Measurements from ENCODE around the gene GRIK5. TPM values are rescaled to one million over a fixed set of nuclear protein-coding genes. Genes with fewer than 3 reads are reported as not detected.
"Not testable (repeated sequence)": the region's sequence is repeated elsewhere in the genome, so short reads cannot be mapped to it uniquely, and the experiment has no call there.

GRIK5 gene
- polyA plus RNA-seq, 1 donor (not counting 4 experiments of a cell fraction or from before 2014, with no cell fraction given): 0.17 TPM

DNA sequence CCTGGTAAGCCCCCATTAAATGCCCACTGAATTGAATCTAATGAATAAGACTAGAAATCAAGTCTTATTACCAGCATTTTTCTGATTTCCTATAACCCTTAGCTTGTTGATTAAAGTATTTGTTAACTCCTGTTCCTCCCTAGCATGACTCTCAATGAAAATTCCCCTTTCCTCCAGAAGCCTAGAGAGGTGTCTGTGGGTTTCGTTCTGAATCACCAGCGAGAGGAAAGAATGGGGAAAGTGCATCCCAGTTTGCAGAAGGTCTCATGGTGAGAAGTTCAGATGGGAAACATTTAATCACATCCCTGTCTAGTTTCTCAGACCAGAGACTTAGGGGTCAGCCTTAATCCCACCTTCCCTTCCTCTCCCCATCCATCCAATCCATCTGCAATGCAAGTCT is 35.4 kb upstream of the GRIK5 start:
- no peaks in the 10 kb centered on the region for H3K9me1 ChIP-seq (ENCODE audit: control insufficient read depth, extremely low read depth, insufficient read depth, low read length)
- H4K20me1 ChIP-seq (ENCODE audit: control insufficient read depth, extremely low read depth, insufficient read depth, low read length): no peaks in the 10 kb centered on the region
- no peaks in the 10 kb centered on the region for H3K27me3 ChIP-seq (ENCODE audit: control insufficient read depth, extremely low read depth, insufficient read depth, low read length)
- peaks cover 4% of the 10 kb centered on the region for H3K4me1 ChIP-seq (ENCODE audit: control insufficient read depth, extremely low read depth, insufficient read depth, low read length)
- TF ChIP-seq EZH2 (IDR thresholded peaks at IDR 0.05; ENCODE audit: low read length): no peak
- no peak overlapping the region for H2AFZ ChIP-seq (ENCODE audit: control insufficient read depth, low read length)
- H3K4me2 ChIP-seq (ENCODE audit: control insufficient read depth, extremely low read depth, insufficient read depth, low read depth, low read length): no peak overlapping the region
- H3K9me3 ChIP-seq (ENCODE audit: control insufficient read depth, low read depth, low read length): no peaks in the 10 kb centered on the region
- H3K9ac ChIP-seq (ENCODE audit: control insufficient read depth, extremely low read depth, insufficient read depth, low read length): no peak overlapping the region
- no peaks in the 10 kb centered on the region for H3K79me2 ChIP-seq (ENCODE audit: control insufficient read depth, insufficient read depth, low read length)
- no peaks in the 10 kb centered on the region for H3K36me3 ChIP-seq (ENCODE audit: control insufficient read depth in 2 of 2, extremely low read depth in 1 of 2, insufficient read depth in 2 of 2, low read length in 2 of 2)
- FAIRE-seq (no peak), DNase-seq (ENCODE audit: low read depth, low spot score) (no peak)
- dilution Hi-C loops (cut with MboI; ENCODE audit: extremely low pct_ligation_motif_present, low sequenced_read_pairs): no loop called here
- no peak overlapping the region for H3K27ac ChIP-seq (ENCODE audit: control insufficient read depth, insufficient read depth, low read length)
- no peak overlapping the region for H3K4me3 ChIP-seq (ENCODE audit: control insufficient read depth in 2 of 3, extremely low read depth in 1 of 3, insufficient read depth in 2 of 3, low read depth in 1 of 3, low read length in 3 of 3)

GRCh38 chr19:42102877-42103276 is 32.9 kb upstream of the GRIK5 start:
- Histone ChIP-seq H3K4me2 (ENCODE audit: control insufficient read depth, extremely low read depth, insufficient read depth, low read depth, low read length) (no peak overlapping the region), H2AFZ (ENCODE audit: control insufficient read depth, low read length) (no peak overlapping the region), H3K9ac (ENCODE audit: control insufficient read depth, extremely low read depth, insufficient read depth, low read length) (no peak overlapping the region), H3K9me1 (ENCODE audit: control insufficient read depth, extremely low read depth, insufficient read depth, low read length) (no peaks in the 10 kb centered on the region), H4K20me1 (ENCODE audit: control insufficient read depth, extremely low read depth, insufficient read depth, low read length) (no peaks in the 10 kb centered on the region), H3K4me1 (ENCODE audit: control insufficient read depth, extremely low read depth, insufficient read depth, low read length) (no peaks in the 10 kb centered on the region), H3K79me2 (ENCODE audit: control insufficient read depth, insufficient read depth, low read length) (no peaks in the 10 kb centered on the region), H3K36me3 (ENCODE audit: control insufficient read depth in 2 of 2, extremely low read depth in 1 of 2, insufficient read depth in 2 of 2, low read length in 2 of 2) (no peaks in the 10 kb centered on the region), H3K4me3 (ENCODE audit: control insufficient read depth in 2 of 3, extremely low read depth in 1 of 3, insufficient read depth in 2 of 3, low read depth in 1 of 3, low read length in 3 of 3) (no peak overlapping the region), H3K27ac (ENCODE audit: control insufficient read depth, insufficient read depth, low read length) (no peak overlapping the region), H3K9me3 (ENCODE audit: control insufficient read depth, low read depth, low read length) (no peaks in the 10 kb centered on the region), H3K27me3 (ENCODE audit: control insufficient read depth, extremely low read depth, insufficient read depth, low read length) (no peaks in the 10 kb centered on the region)
- FAIRE-seq (no peak), DNase-seq (ENCODE audit: low read depth, low spot score) (no peak)
- TF ChIP-seq CTCF (optimal IDR thresholded peaks at IDR 0.05 in 1 of 3, IDR thresholded peaks at IDR 0.05 in 1 of 3, conservative IDR thresholded peaks at IDR 0.05 in 1 of 3; ENCODE audit: extremely low read depth in 1 of 3, insufficient read depth in 2 of 3, low read length in 3 of 3): no peak
- TF ChIP-seq EZH2 (IDR thresholded peaks at IDR 0.05; ENCODE audit: low read length): no peak
- dilution Hi-C loops (cut with MboI; ENCODE audit: extremely low pct_ligation_motif_present, low sequenced_read_pairs): no loop called here

- H3K9ac ChIP-seq (ENCODE audit: control insufficient read depth, extremely low read depth, insufficient read depth, low read length); H3K9me1 ChIP-seq (ENCODE audit: control insufficient read depth, extremely low read depth, insufficient read depth, low read length); H3K27ac ChIP-seq (ENCODE audit: control insufficient read depth, insufficient read depth, low read length); H3K79me2 ChIP-seq (ENCODE audit: control insufficient read depth, insufficient read depth, low read length); DNase-seq (ENCODE audit: low read depth, low spot score); H3K4me1 ChIP-seq (ENCODE audit: control insufficient read depth, extremely low read depth, insufficient read depth, low read length); H3K4me3 ChIP-seq (ENCODE audit: control insufficient read depth in 2 of 3, extremely low read depth in 1 of 3, insufficient read depth in 2 of 3, low read depth in 1 of 3, low read length in 3 of 3); H3K27me3 ChIP-seq (ENCODE audit: control insufficient read depth, extremely low read depth, insufficient read depth, low read length); H2AFZ ChIP-seq (ENCODE audit: control insufficient read depth, low read length); H3K36me3 ChIP-seq (ENCODE audit: control insufficient read depth in 2 of 2, extremely low read depth in 1 of 2, insufficient read depth in 2 of 2, low read length in 2 of 2); dilution Hi-C loops (cut with MboI; ENCODE audit: extremely low pct_ligation_motif_present, low sequenced_read_pairs); H3K9me3 ChIP-seq (ENCODE audit: control insufficient read depth, low read depth, low read length); FAIRE-seq; H4K20me1 ChIP-seq (ENCODE audit: control insufficient read depth, extremely low read depth, insufficient read depth, low read length); H3K4me2 ChIP-seq (ENCODE audit: control insufficient read depth, extremely low read depth, insufficient read depth, low read depth, low read length): not testable (repeated sequence)
Measured at GRCh38 chr19:42100241-42100640, 30.2 kb upstream of the GRIK5 start.
